Naive thymus-derived CD8-positive, alpha-beta T cell (primary cell): Measurements from ENCODE around the gene CERS1. TPM values are rescaled to one million over a fixed set of nuclear protein-coding genes. Genes with fewer than 3 reads are reported as not detected.

ENCODE experiments used
- ATAC-seq, 2 donors: fragments of 150-1000 bp; cut with Tn5 transposase in 1 of 2; sonication (Bioruptor Pico), chemical (Tn5 transposase) in 1 of 2; 1 replicate in 1 of 2; 2 replicates in 1 of 2; pipeline ENCODE4 v1.10.0; 2021; ENCODE audit warnings: mild to moderate bottlenecking in 2 of 2, moderate library complexity in 2 of 2
- POLR2A ChIA-PET: fragments of 350-600 bp; sonication (Branson Sonifier 250); formaldehyde crosslinking; loops from one replicate; lab custom pipeline; 2021; ENCODE audit warnings: antibody characterized with exemption; lab: Charles Lee
- DNase-seq, 10 donors: peaks; one replicate each; pipeline versions ENCODE4 v3.0.0 to v3.0.0-alpha.2; 2020 to 2022
- H3K27ac Mint-ChIP-seq, 10 donors: one replicate each; pipeline ENCODE4 v1.8.0; 2020 to 2022; ENCODE audit warnings: mild to moderate bottlenecking in 10 of 10, mixed read lengths in 10 of 10, moderate library complexity in 4 of 10, inconsistent platforms in 1 of 10
- H3K27me3 Mint-ChIP-seq, 5 donors: one replicate each; pipeline ENCODE4 v1.8.0; 2021 to 2022; ENCODE audit warnings: mixed read lengths in 5 of 5
- H3K36me3 Mint-ChIP-seq, 3 donors: one replicate each; pipeline ENCODE4 v1.8.0; 2020 to 2022; ENCODE audit warnings: mixed read lengths in 3 of 3, mild to moderate bottlenecking in 2 of 3, inconsistent platforms in 1 of 3
- H3K4me1 Mint-ChIP-seq, 4 donors: one replicate each; pipeline ENCODE4 v1.8.0; 2021 to 2022; ENCODE audit warnings: mixed read lengths in 4 of 4
- H3K4me3 Mint-ChIP-seq, 10 donors: one replicate each; pipeline ENCODE4 v1.8.0; 2020 to 2022; ENCODE audit warnings: mild to moderate bottlenecking in 10 of 10, mixed read lengths in 10 of 10, moderate library complexity in 6 of 10, inconsistent platforms in 1 of 10
- H3K9me3 Mint-ChIP-seq, 9 donors: one replicate each; pipeline ENCODE4 v1.8.0; 2020 to 2022; ENCODE audit warnings: mixed read lengths in 9 of 9, mild to moderate bottlenecking in 3 of 9, inconsistent platforms in 1 of 9, moderate library complexity in 1 of 9
- polyA plus RNA-seq, 3 donors: library from polyadenylated mRNA; unstranded; fragments of 300-500 nt; fragmentation: Illumina TruSeq; gene quantifications; one replicate each; pipeline ENCODE4 v1.2.3, GENCODE V29; 2021
- total RNA-seq, 8 experiments: library from RNA in 2 of 8; stranded (reverse) in 2 of 8; gene quantifications; one replicate each; pipeline ENCODE4 v1.2.3 and lab custom pipeline; 2021 to 2026

The CERS1 gene
- total and polyA plus RNA-seq, 5 experiments from 2014 or later, result not detected

- Mint-ChIP-seq H3K4me1 (peaks cover 34 to 67% (median 57%) of the 10 kb centered on the region in 4 donors), H3K27ac (no peak overlapping the region), H3K9me3 (no peaks in the 10 kb centered on the region), H3K27me3 (no peaks in the 10 kb centered on the region), H3K36me3 (peaks cover 0 to 56% (median 4%) of the 10 kb centered on the region in 3 donors), H3K4me3 (peak overlapping the region in 1 of 10 donors; percentile 42)
- ATAC-seq (no peak), DNase-seq (peak in 1 of 10 donors; percentile 49)
- POLR2A ChIA-PET, result interaction anchor here (1.0 to 3.4 kb wide), 4 partner anchors 148 to 416 kb away, joined by 3 to 19 read pairs (median 6); partner anchors contain the start of gene REX1BD
These were observed 48.2 kb downstream of the CERS1 start for GRCh38 chr19:18847549-18848463.

- DNase-seq (peak; percentile 51 to 81 (median 66)), ATAC-seq (peak; percentile 76 to 78)
- Mint-ChIP-seq H3K36me3 (peaks cover 0 to 50% (median 4%) of the 10 kb centered on the region in 3 donors), H3K27ac (peak overlapping the region in 8 of 10 donors; percentile 11 to 93 (median 64)), H3K9me3 (no peaks in the 10 kb centered on the region), H3K4me3 (peak overlapping the region in 9 of 10 donors; percentile 7 to 75 (median 62)), H3K27me3 (no peaks in the 10 kb centered on the region), H3K4me1 (peaks cover 36 to 71% (median 61%) of the 10 kb centered on the region in 4 donors)
- POLR2A ChIA-PET, result interaction anchor here (1.0 to 3.4 kb wide), 4 partner anchors 147 to 415 kb away, joined by 3 to 19 read pairs (median 6); partner anchors contain the start of gene REX1BD
These were observed 49.0 kb downstream of the CERS1 start for GRCh38 chr19:18846862-18847548.

- peaks cover 0 to 41% (median 2%) of the 10 kb centered on the region in 3 donors for H3K36me3 Mint-ChIP-seq
- peak overlapping the region in 1 of 10 donors; percentile 18 for H3K4me3 Mint-ChIP-seq
- ATAC-seq, result no peak
- DNase-seq, result no peak
- POLR2A ChIA-PET, result interaction anchor here (1.9 to 3.4 kb wide), 2 partner anchors 249 to 252 kb away, joined by 5 to 19 read pairs; no protein-coding TSS in a partner anchor
- H3K4me1 Mint-ChIP-seq, result peaks cover 45 to 82% (median 72%) of the 10 kb centered on the region in 4 donors
- no peaks in the 10 kb centered on the region for H3K9me3 Mint-ChIP-seq
- H3K27me3 Mint-ChIP-seq, result no peaks in the 10 kb centered on the region
- H3K27ac Mint-ChIP-seq, result peak overlapping the region in 6 of 10 donors; percentile 15 to 57 (median 34)
These were observed 50.0 kb downstream of the CERS1 start for GRCh38 chr19:18845961-18846360.

- peaks cover 0 to 30% (median 0%) of the 10 kb centered on the region in 3 donors for H3K36me3 Mint-ChIP-seq
- peak overlapping the region in 4 of 10 donors; percentile 55 to 90 (median 72) for H3K27ac Mint-ChIP-seq
- DNase-seq, result peak in 1 of 10 donors; percentile 24
- no peak for ATAC-seq
- H3K9me3 Mint-ChIP-seq, result no peaks in the 10 kb centered on the region
- peak overlapping the region in 7 of 10 donors; percentile 12 to 79 (median 59) for H3K4me3 Mint-ChIP-seq
- H3K4me1 Mint-ChIP-seq, result peaks cover 53 to 88% (median 82%) of the 10 kb centered on the region in 4 donors
- no peaks in the 10 kb centered on the region for H3K27me3 Mint-ChIP-seq
- POLR2A ChIA-PET, result interaction anchor here (0.7 to 5.3 kb wide), 6 partner anchors 12 to 382 kb away, joined by 3 to 46 read pairs (median 5); partner anchors contain the start of genes KXD1 and UPF1
These were observed 51.1 kb downstream of the CERS1 start for GRCh38 chr19:18844806-18845329.

- ATAC-seq, result no peak
- peaks cover 49 to 89% (median 86%) of the 10 kb centered on the region in 4 donors for H3K4me1 Mint-ChIP-seq
These were observed 52.0 kb downstream of the CERS1 start for GRCh38 chr19:18843960-18844359.

GRCh38 chr19:18842166-18842565 is 53.8 kb downstream of the CERS1 start:
- H3K4me1 Mint-ChIP-seq, result peaks cover 48 to 93% (median 89%) of the 10 kb centered on the region in 4 donors
- peaks cover 0 to 24% (median 0%) of the 10 kb centered on the region in 3 donors for H3K36me3 Mint-ChIP-seq
- no peaks in the 10 kb centered on the region for H3K27me3 Mint-ChIP-seq
- peak overlapping the region; percentile 64 to 91 (median 82) for H3K27ac Mint-ChIP-seq
- H3K9me3 Mint-ChIP-seq, result no peaks in the 10 kb centered on the region
- POLR2A ChIA-PET, result interaction anchor here (0.7 to 5.3 kb wide), 2 partner anchors 9 to 334 kb away, joined by 4 to 46 read pairs; partner anchors contain the start of gene UPF1
- DNase-seq, result no peak
- no peak for ATAC-seq
- H3K4me3 Mint-ChIP-seq, result peak overlapping the region in 9 of 10 donors; percentile 40 to 81 (median 67)

More at GRCh38 chr19:18843960-18844359, 52.0 kb downstream of the CERS1 start:
- POLR2A ChIA-PET, result interaction anchor here (0.7 to 5.3 kb wide), 8 partner anchors 11 to 382 kb away, joined by 3 to 46 read pairs (median 4); partner anchors contain the start of genes KXD1 and UPF1
- DNase-seq, result peak in 1 of 10 donors; percentile 22
- H3K36me3 Mint-ChIP-seq, result peaks cover 0 to 24% (median 0%) of the 10 kb centered on the region in 3 donors
- no peaks in the 10 kb centered on the region for H3K27me3 Mint-ChIP-seq
- no peaks in the 10 kb centered on the region for H3K9me3 Mint-ChIP-seq
- H3K27ac Mint-ChIP-seq, result peak overlapping the region; percentile 55 to 93 (median 85)
- peak overlapping the region; percentile 36 to 87 (median 75) for H3K4me3 Mint-ChIP-seq

- H3K4me1 Mint-ChIP-seq, result peaks cover 47 to 92% (median 89%) of the 10 kb centered on the region in 4 donors
- H3K27ac Mint-ChIP-seq, result peak overlapping the region; percentile 31 to 91 (median 79)
- peak in 1 of 10 donors; percentile 38 for DNase-seq
- peak overlapping the region in 5 of 10 donors; percentile 12 to 81 (median 56) for H3K4me3 Mint-ChIP-seq
- POLR2A ChIA-PET, result interaction anchor here (5.3 kb wide), 1 partner anchor 9 kb away, joined by 46 read pairs; the partner anchor contains the start of gene UPF1
- H3K9me3 Mint-ChIP-seq, result no peaks in the 10 kb centered on the region
- H3K27me3 Mint-ChIP-seq, result no peaks in the 10 kb centered on the region
- ATAC-seq, result no peak
- H3K36me3 Mint-ChIP-seq, result peaks cover 0 to 23% (median 0%) of the 10 kb centered on the region in 3 donors
These were observed 54.6 kb downstream of the CERS1 start for GRCh38 chr19:18841400-18841799.

GRCh38 chr19:18840288-18841267 is 55.4 kb downstream of the CERS1 start:
- ATAC-seq (no peak), DNase-seq (peak in 1 of 10 donors; percentile 41)
- Mint-ChIP-seq H3K27me3 (no peaks in the 10 kb centered on the region), H3K36me3 (peaks cover 0 to 31% (median 0%) of the 10 kb centered on the region in 3 donors), H3K4me1 (peaks cover 42 to 93% (median 91%) of the 10 kb centered on the region in 4 donors), H3K9me3 (no peaks in the 10 kb centered on the region), H3K4me3 (peak overlapping the region in 7 of 10 donors; percentile 15 to 79 (median 51)), H3K27ac (peak overlapping the region; percentile 31 to 91 (median 76))
- POLR2A ChIA-PET, result interaction anchor here (5.3 kb wide), 1 partner anchor 8 kb away, joined by 46 read pairs; the partner anchor contains the start of gene UPF1

GRCh38 chr19:18839465-18840287 is 56.3 kb downstream of the CERS1 start:
- ATAC-seq, result no peak
- peaks cover 44 to 93% (median 91%) of the 10 kb centered on the region in 4 donors for H3K4me1 Mint-ChIP-seq
- peaks cover 0 to 40% (median 3%) of the 10 kb centered on the region in 3 donors for H3K36me3 Mint-ChIP-seq
- peak overlapping the region in 9 of 10 donors; percentile 31 to 81 (median 63) for H3K27ac Mint-ChIP-seq
- no peaks in the 10 kb centered on the region for H3K27me3 Mint-ChIP-seq
- POLR2A ChIA-PET, result interaction anchor here (0.6 kb wide), 1 partner anchor 192 kb away, joined by 3 read pairs; no protein-coding TSS in a partner anchor
- no peaks in the 10 kb centered on the region for H3K9me3 Mint-ChIP-seq
- peak overlapping the region in 6 of 10 donors; percentile 37 to 52 (median 50) for H3K4me3 Mint-ChIP-seq
- peak in 1 of 10 donors; percentile 41 for DNase-seq

- Mint-ChIP-seq H3K27me3 (no peaks in the 10 kb centered on the region), H3K4me3 (peak overlapping the region; percentile 87 to 96 (median 94)), H3K27ac (peak overlapping the region; percentile 7 to 98 (median 86)), H3K36me3 (peaks cover 0 to 50% (median 6%) of the 10 kb centered on the region in 3 donors), H3K9me3 (no peaks in the 10 kb centered on the region), H3K4me1 (peaks cover 27 to 67% (median 67%) of the 10 kb centered on the region in 4 donors)
- DNase-seq (no peak), ATAC-seq (no peak)
- POLR2A ChIA-PET, result no interaction called here
These were observed 61.3 kb downstream of the CERS1 start for GRCh38 chr19:18834644-18834984.
